K562 (cell line): ENCODE results near the gene PDE6H. TPM values are rescaled to one million over a fixed set of nuclear protein-coding genes. Genes with fewer than 3 reads are reported as not detected.

Experiments used
- ATAC-seq: fragments of 200-7000 bp; cut with Tn5 transposase; 3 replicates; pipeline ENCODE4 v1.9.1; 2020; ENCODE audit warnings: moderate library complexity
- BruUV-seq: library from RNA; stranded (reverse); fragments of 400-500 nt; replicated peaks from 2 replicates; lab custom pipeline; 2021; lab: Mats Ljungman, UMichigan
- CTCF ChIA-PET: fragments of 300-600 bp; formaldehyde crosslinking; extraction: SDS; loops from one replicate; lab custom pipeline; 2021; ENCODE audit warnings: low intra/inter-chr PET ratio; lab: Yijun Ruan, JAX
- POLR2A ChIA-PET: fragments of 300-600, 350-650 bp; sonication (Branson Sonifier 250); formaldehyde crosslinking; extraction: SDS; loops from one replicate; lab custom pipeline; 2021; ENCODE audit warnings: antibody characterized with exemption, inconsistent platforms; lab: Yijun Ruan, JAX
- DNase-seq, 4 experiments: peaks; one replicate each; pipeline versions ENCODE4 v3.0.0 to v3.0.0-alpha.2; 2011 to 2018; ENCODE audit warnings: low spot score in 3 of 4, mixed read lengths in 3 of 4; ENCODE audit errors: extremely low read depth in 1 of 4
- FAIRE-seq: peaks from 2 replicates; lab custom pipeline; 2011; peaks lifted over from hg19 to GRCh38; lab: Jason Lieb, UNC
- H2AFZ ChIP-seq: 2 replicates; pipeline ENCODE4 v1.6.0; 2011; ENCODE audit warnings: low read depth, low read length, control low read depth, inconsistent platforms
- H3K27ac ChIP-seq: fragments of 200-600 bp; 3 replicates; pipeline ENCODE4 v1.8.0; 2011; ENCODE audit warnings: low read depth, mild to moderate bottlenecking, control low read depth, inconsistent platforms, low read length, moderate library complexity, mixed read lengths; ENCODE audit errors: extremely low read depth
- H3K27me3 ChIP-seq, 2 experiments: fragments of 300-600 bp in 1 of 2; 2 replicates in 1 of 2; 3 replicates in 1 of 2; pipeline versions ENCODE4 v1.6.0 to v1.8.0; 2011; ENCODE audit warnings: inconsistent platforms in 2 of 2, low read length in 2 of 2, mild to moderate bottlenecking in 1 of 2, mixed read lengths in 1 of 2, moderate library complexity in 1 of 2; ENCODE audit not compliant: control insufficient read depth in 2 of 2, insufficient read depth in 2 of 2
- H3K36me3 ChIP-seq: fragments of 300-600 bp; 3 replicates; pipeline ENCODE4 v1.8.0; 2011; ENCODE audit warnings: mild to moderate bottlenecking, low read length, inconsistent platforms; ENCODE audit not compliant: control insufficient read depth, insufficient read depth
- H3K4me1 ChIP-seq, 2 experiments: fragments of 200-600 bp in 1 of 2; replicated peaks in 1 of 2; 2 replicates in 1 of 2; 3 replicates in 1 of 2; pipeline versions ENCODE4 v1.5.1 to v1.8.0; 2011; ENCODE audit warnings: inconsistent platforms in 2 of 2, low read length in 2 of 2, mild to moderate bottlenecking in 1 of 2, mixed read lengths in 1 of 2, moderate library complexity in 1 of 2; ENCODE audit not compliant: control insufficient read depth in 2 of 2, insufficient read depth in 2 of 2
- H3K4me2 ChIP-seq: 2 replicates; pipeline ENCODE4 v1.6.1; 2011; ENCODE audit warnings: low read length, control low read depth, inconsistent platforms, mixed read lengths; ENCODE audit not compliant: insufficient read depth
- H3K4me3 ChIP-seq: fragments of 200-600 bp; sonication (generic), shearing (Covaris generic); 2 replicates; pipeline ENCODE4 v1.5.1; 2016; ENCODE audit warnings: control low read depth, inconsistent platforms
- H3K79me2 ChIP-seq: fragments of 200-600 bp; 3 replicates; pipeline ENCODE4 v1.8.0; 2011; ENCODE audit warnings: low read length, inconsistent platforms; ENCODE audit not compliant: control insufficient read depth, insufficient read depth
- H3K9ac ChIP-seq, 2 experiments: 2 replicates each; pipeline versions ENCODE4 v1.6.0 to v1.6.1; 2011; ENCODE audit warnings: low read depth in 2 of 2, low read length in 2 of 2, control low read depth in 1 of 2, inconsistent platforms in 1 of 2, mild to moderate bottlenecking in 1 of 2, mixed read lengths in 1 of 2; ENCODE audit not compliant: insufficient read depth in 1 of 2
- H3K9me1 ChIP-seq: one replicate; pipeline ENCODE4 v1.6.0; 2011; ENCODE audit warnings: inconsistent platforms, mild to moderate bottlenecking, low read length, moderate library complexity; ENCODE audit not compliant: control insufficient read depth, insufficient read depth
- H3K9me3 ChIP-seq: replicated peaks from 2 replicates; pipeline ENCODE4 v1.5.1; 2011; ENCODE audit warnings: low read depth, low read length, inconsistent platforms; ENCODE audit not compliant: control insufficient read depth, insufficient read depth
- H4K20me1 ChIP-seq: replicated peaks from 2 replicates; pipeline ENCODE4 v1.6.1; 2011; ENCODE audit warnings: low read length, inconsistent platforms, mixed read lengths; ENCODE audit not compliant: control insufficient read depth, insufficient read depth
- KAT8 ChIP-seq: fragments of 450-650 bp; IDR thresholded peaks from 2 replicates; pipeline ENCODE4 v1.6.1; 2016; ENCODE audit warnings: low read depth, mild to moderate bottlenecking
- MIER1 ChIP-seq: fragments of 450-650 bp; IDR thresholded peaks from 2 replicates; pipeline ENCODE4 v1.6.1; 2016; ENCODE audit warnings: antibody characterized with exemption, mild to moderate bottlenecking, low read depth
- NCOA6 ChIP-seq: fragments of 450-650 bp; IDR thresholded peaks from 2 replicates; pipeline ENCODE4 v1.6.1; 2017; ENCODE audit warnings: mild to moderate bottlenecking
- NFXL1 ChIP-seq: fragments of 450-650 bp; formaldehyde crosslinking; IDR thresholded peaks from 2 replicates; pipeline ENCODE4 v1.4.0; 2021; ENCODE audit warnings: mild to moderate bottlenecking
- RBBP5 ChIP-seq: fragments of 200-600 bp; sonication (generic); IDR thresholded peaks from 2 replicates; pipeline ENCODE4 v1.6.1; 2012; ENCODE audit warnings: borderline replicate concordance, mild to moderate bottlenecking, low read length, control low read depth, inconsistent platforms; ENCODE audit not compliant: insufficient read depth, poor library complexity, severe bottlenecking
- SLC30A9 ChIP-seq: fragments of 250-450 bp; sonication (Bioruptor Pico); IDR thresholded peaks from 2 replicates; pipeline ENCODE4 v1.8.0; 2022; ENCODE audit warnings: mild to moderate bottlenecking, moderate library complexity
- SRSF9 ChIP-seq: fragments of 200-400 bp; formaldehyde crosslinking; IDR thresholded peaks from 2 replicates; pipeline ENCODE4 v1.6.1; 2017; ENCODE audit warnings: low read depth, low read length, borderline replicate concordance
- WGBS: fragments of 100-300 bp; shearing (Covaris generic); methylation state at CpG from one replicate; pipeline ENCODE4 v1.1.6; 2016; ENCODE audit warnings: low coverage, mixed read lengths; ENCODE audit not compliant: insufficient coverage; ENCODE audit errors: missing lambda C conversion rate; 5-methylcytosine and 5-hydroxymethylcytosine counted together
- in situ Hi-C: fragments of 300-500 bp; cut with MboI; formaldehyde crosslinking; loops from 4 replicates; pipeline ENCODE4 v1.15.0; 2018; ENCODE audit warnings: inconsistent platforms, mixed read lengths
- intact Hi-C: fragments of 100-400 bp; cut with micrococcal nuclease; formaldehyde crosslinking; loops from 2 replicates; pipeline ENCODE4 v1.14.2; 2022
- polyA plus RNA-seq, 8 experiments: library from polyadenylated mRNA; depleted of rRNA in 4 of 8; stranded (reverse) in 5 of 8; unstranded in 3 of 8; fragments of >200 nt; fragmentation: Nextera tagmentation in 2 of 8; fragmentation: Illumina TruSeq in 1 of 8; extraction: Ambion mirVana in 2 of 8; extraction: Trizol in 1 of 8; gene quantifications; 2 replicates each; pipeline versions ENCODE4 v1.2.1 to v1.2.3, GENCODE V29; 2011 to 2014; ENCODE audit warnings: inconsistent platforms in 1 of 8, missing spikeins in 1 of 8
- total RNA-seq, 7 experiments: library from RNA; depleted of rRNA in 6 of 7; stranded (reverse); fragments of >200 nt in 6 of 7; fragmentation: Illumina TruSeq in 2 of 7; extraction: Trizol in 2 of 7; gene quantifications; 2 replicates each; pipeline versions ENCODE4 v1.2.1 to v1.2.3, GENCODE V29; 2011 to 2021; ENCODE audit warnings: low replicate concordance in 1 of 7
- TF ChIP-seq, protein P1 (sequence below): fragments of 450-650 bp; IDR thresholded peaks from 2 replicates; pipeline ENCODE4 v1.6.1; 2016; ENCODE audit warnings: low read depth
- TF ChIP-seq, protein P2 (sequence below): fragments of 450-650 bp; IDR thresholded peaks from one replicate; pipeline ENCODE4 v1.6.1; 2018; ENCODE audit warnings: mild to moderate bottlenecking, moderate library complexity; ENCODE audit not compliant: partially characterized antibody
- TF ChIP-seq, protein P3 (sequence below), 2 experiments: IDR thresholded peaks in 1 of 2; conservative IDR thresholded peaks in 1 of 2; 2 replicates each; pipeline ENCODE4 v1.6.1; 2016; ENCODE audit warnings: low read depth in 2 of 2, mild to moderate bottlenecking in 1 of 2, missing compliant biosample characterization in 1 of 2, missing genetic modification characterization in 1 of 2, moderate library complexity in 1 of 2

PDE6H gene
- total and polyA plus RNA-seq, 9 of the 15 experiments (the other 6 are each of a cell fraction or from before 2014, with no cell fraction given): 0.15 TPM; not detected in 8

DNA sequence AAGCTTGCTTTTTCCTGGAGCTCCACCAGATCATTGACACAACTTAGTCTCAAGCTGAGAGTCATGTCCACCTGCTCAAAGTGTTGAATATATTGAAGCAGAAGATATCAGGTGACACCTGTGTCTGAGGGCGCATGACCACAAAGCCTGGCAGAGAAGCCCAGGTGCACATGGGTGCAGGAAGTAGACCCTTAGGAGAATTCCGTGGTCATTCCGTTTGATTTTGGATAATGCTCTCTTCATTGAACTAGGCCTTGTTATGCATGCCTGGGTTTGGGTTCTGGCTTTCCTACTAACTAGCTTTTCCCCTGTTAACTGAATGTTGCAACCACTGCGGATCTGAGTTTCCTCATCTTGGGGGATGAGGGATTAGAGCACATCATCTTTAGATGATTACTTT lies 18.6 kb upstream of the PDE6H start:
- POLR2A ChIA-PET: no interaction called here
- no peak overlapping the region for H3K4me3 ChIP-seq
- no peak overlapping the region for H2AFZ ChIP-seq
- no TSS peak for BruUV-seq
- CTCF ChIA-PET: no interaction called here
- H3K27me3 ChIP-seq: no peaks in the 10 kb centered on the region
- intact Hi-C loops (no loop called here), in situ Hi-C loops (loop anchor here (25.0 kb wide), 1 partner anchor 742 kb away; no protein-coding TSS in a partner anchor)
- H3K79me2 ChIP-seq: no peaks in the 10 kb centered on the region
- H3K27ac ChIP-seq: no peak overlapping the region
- H3K4me1 ChIP-seq: no peaks in the 10 kb centered on the region; a peak in 2 of 5 replicates
- WGBS: 25% methylated on average over 3 of the region's 4 CpGs
- H3K4me2 ChIP-seq: no peak overlapping the region
- no peaks in the 10 kb centered on the region for H3K9me3 ChIP-seq
- FAIRE-seq (no peak), DNase-seq (no peak), ATAC-seq (no peak)
- no peak overlapping the region for H3K9ac ChIP-seq
- no peaks in the 10 kb centered on the region for H3K9me1 ChIP-seq
- H4K20me1 ChIP-seq: no peaks in the 10 kb centered on the region
- H3K36me3 ChIP-seq: peaks cover 12% of the 10 kb centered on the region; the same call in 1 of the 3 replicates
- TF ChIP-seq MIER1: no peak
- TF ChIP-seq NFXL1: no peak
- TF ChIP-seq, protein P1, sequence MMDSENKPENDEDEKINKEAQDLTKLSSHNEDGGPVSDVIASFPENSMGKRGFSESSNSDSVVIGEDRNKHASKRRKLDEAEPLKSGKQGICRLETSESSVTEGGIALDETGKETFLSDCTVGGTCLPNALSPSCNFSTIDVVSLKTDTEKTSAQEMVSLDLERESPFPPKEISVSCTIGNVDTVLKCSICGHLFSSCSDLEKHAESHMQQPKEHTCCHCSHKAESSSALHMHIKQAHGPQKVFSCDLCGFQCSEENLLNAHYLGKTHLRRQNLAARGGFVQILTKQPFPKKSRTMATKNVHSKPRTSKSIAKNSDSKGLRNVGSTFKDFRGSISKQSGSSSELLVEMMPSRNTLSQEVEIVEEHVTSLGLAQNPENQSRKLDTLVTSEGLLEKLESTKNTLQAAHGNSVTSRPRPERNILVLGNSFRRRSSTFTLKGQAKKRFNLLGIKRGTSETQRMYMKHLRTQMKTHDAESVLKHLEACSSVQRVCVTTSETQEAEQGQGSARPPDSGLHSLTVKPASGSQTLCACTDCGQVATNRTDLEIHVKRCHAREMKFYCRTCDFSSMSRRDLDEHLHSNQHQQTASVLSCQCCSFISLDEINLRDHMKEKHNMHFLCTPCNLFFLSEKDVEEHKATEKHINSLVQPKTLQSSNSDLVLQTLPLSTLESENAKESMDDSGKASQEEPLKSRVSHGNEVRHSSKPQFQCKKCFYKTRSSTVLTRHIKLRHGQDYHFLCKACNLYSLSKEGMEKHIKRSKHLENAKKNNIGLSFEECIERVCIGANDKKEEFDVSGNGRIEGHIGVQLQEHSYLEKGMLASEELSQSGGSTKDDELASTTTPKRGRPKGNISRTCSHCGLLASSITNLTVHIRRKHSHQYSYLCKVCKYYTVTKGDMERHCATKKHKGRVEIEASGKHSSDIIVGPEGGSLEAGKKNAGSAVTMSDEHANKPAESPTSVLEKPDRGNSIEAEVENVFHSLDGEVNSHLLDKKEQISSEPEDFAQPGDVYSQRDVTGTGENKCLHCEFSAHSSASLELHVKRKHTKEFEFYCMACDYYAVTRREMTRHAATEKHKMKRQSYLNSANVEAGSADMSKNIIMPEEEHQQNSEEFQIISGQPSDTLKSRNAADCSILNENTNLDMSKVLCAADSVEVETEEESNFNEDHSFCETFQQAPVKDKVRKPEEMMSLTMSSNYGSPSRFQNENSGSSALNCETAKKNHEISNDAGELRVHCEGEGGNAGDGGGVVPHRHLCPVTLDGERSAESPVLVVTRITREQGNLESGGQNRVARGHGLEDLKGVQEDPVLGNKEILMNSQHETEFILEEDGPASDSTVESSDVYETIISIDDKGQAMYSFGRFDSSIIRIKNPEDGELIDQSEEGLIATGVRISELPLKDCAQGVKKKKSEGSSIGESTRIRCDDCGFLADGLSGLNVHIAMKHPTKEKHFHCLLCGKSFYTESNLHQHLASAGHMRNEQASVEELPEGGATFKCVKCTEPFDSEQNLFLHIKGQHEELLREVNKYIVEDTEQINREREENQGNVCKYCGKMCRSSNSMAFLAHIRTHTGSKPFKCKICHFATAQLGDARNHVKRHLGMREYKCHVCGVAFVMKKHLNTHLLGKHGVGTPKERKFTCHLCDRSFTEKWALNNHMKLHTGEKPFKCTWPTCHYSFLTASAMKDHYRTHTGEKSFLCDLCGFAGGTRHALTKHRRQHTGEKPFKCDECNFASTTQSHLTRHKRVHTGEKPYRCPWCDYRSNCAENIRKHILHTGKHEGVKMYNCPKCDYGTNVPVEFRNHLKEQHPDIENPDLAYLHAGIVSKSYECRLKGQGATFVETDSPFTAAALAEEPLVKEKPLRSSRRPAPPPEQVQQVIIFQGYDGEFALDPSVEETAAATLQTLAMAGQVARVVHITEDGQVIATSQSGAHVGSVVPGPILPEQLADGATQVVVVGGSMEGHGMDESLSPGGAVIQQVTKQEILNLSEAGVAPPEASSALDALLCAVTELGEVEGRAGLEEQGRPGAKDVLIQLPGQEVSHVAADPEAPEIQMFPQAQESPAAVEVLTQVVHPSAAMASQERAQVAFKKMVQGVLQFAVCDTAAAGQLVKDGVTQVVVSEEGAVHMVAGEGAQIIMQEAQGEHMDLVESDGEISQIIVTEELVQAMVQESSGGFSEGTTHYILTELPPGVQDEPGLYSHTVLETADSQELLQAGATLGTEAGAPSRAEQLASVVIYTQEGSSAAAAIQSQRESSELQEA: no peak
- no peak for TF ChIP-seq SLC30A9 (CRISPR knock-in tag)
- no peak for TF ChIP-seq NCOA6
- TF ChIP-seq KAT8: no peak
- TF ChIP-seq RBBP5: no peak
- TF ChIP-seq, protein P2, sequence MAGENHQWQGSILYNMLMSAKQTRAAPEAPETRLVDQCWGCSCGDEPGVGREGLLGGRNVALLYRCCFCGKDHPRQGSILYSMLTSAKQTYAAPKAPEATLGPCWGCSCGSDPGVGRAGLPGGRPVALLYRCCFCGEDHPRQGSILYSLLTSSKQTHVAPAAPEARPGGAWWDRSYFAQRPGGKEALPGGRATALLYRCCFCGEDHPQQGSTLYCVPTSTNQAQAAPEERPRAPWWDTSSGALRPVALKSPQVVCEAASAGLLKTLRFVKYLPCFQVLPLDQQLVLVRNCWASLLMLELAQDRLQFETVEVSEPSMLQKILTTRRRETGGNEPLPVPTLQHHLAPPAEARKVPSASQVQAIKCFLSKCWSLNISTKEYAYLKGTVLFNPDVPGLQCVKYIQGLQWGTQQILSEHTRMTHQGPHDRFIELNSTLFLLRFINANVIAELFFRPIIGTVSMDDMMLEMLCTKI: no peak
- TF ChIP-seq, protein P3, sequence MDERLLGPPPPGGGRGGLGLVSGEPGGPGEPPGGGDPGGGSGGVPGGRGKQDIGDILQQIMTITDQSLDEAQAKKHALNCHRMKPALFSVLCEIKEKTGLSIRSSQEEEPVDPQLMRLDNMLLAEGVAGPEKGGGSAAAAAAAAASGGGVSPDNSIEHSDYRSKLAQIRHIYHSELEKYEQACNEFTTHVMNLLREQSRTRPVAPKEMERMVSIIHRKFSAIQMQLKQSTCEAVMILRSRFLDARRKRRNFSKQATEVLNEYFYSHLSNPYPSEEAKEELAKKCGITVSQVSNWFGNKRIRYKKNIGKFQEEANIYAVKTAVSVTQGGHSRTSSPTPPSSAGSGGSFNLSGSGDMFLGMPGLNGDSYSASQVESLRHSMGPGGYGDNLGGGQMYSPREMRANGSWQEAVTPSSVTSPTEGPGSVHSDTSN (CRISPR knock-in tag; IDR thresholded peaks at IDR 0.05; ENCODE audit: low read depth): no peak
- TF ChIP-seq, protein P3 (tag; conservative IDR thresholded peaks at IDR 0.05; ENCODE audit: low read depth): no peak
- no peak for TF ChIP-seq SRSF9
